ENCODE results near the gene TENT4A. TPM values are rescaled to one million over a fixed set of nuclear protein-coding genes. Genes with fewer than 3 reads are reported as not detected.

The TENT4A gene
- total RNA-seq, 4 donors from 2014 or later = 14.1 to 43.3 (median 27.2) TPM

DNA sequence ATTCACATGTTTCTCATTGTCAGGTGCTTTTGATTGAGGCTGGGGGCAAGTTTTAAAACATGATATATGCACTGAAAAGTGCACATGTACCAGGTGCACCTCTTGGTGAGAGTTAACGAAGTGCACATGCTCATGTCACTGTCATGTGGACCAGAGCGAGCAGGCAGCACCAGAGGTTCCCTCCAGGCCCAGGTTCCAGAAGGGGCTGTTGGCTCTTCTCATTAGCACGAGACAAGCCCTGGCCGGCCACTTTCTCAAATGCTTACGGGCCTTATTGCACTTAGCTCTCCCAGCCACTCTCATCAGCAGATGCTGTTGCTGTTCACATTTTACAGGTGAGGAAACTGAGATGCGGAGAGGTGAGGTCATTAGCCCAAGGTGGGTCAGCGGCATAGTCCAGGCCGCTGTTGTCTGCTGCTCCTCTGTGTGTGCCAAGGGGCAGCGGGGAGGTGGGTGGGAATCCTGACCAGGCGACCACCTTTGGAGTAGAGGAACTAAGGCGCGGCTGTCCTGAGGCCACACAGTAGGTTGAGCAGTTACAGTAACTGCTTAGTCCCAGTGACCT lies 27.4 kb downstream of the TENT4A start:
- no peak overlapping the region for H3K4me3 ChIP-seq
- intact Hi-C loops (cut with DNase I; ENCODE audit: low total_unique reads) = no loop called here
- no peaks in the 10 kb centered on the region for H3K27me3 ChIP-seq
- H3K36me3 ChIP-seq = no peaks in the 10 kb centered on the region
- no peaks in the 10 kb centered on the region for H3K9me3 ChIP-seq
- TF ChIP-seq POLR2A (IDR thresholded peaks at IDR 0.05) (no peak), CTCF (IDR thresholded peaks at IDR 0.05) (no peak)
- DNase-seq = no peak
- no peak overlapping the region for H3K27ac ChIP-seq
- H3K4me1 ChIP-seq = no peaks in the 10 kb centered on the region

DNA sequence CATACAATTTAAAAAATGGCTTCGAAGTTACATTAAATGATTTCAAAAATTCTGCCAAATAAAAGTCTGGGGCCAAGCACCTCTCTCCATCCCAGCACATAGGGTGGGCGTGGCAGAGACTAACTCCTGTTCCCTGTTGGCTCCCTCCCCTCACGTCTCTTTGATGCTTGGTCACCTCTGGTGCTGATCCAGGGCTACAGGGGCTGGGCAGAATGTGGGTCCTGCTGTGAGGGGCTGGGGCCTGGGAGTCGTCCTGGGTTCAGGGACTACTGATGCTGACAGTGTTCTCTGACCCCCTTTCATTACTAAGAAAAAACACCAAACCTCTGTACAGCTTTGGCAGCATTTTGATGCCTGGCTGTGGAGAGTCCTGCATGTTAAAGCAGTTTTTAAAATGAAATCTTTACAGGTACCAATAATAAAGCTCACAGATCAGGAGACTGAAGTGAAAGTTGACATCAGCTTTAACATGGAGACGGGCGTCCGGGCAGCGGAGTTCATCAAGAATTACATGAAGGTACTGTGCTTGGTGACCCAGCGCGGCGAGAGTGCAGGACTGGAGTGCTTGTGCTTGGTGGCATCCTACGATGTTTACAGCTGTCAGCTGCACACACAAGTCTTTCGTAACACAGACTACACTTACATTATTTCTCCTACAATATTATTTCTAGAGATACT lies 29.0 kb downstream of the TENT4A start:
- intact Hi-C loops (cut with DNase I; ENCODE audit: low total_unique reads) = no loop called here
- no peak for DNase-seq
- TF ChIP-seq POLR2A (IDR thresholded peaks at IDR 0.05) (no peak), CTCF (IDR thresholded peaks at IDR 0.05) (no peak)
- H3K4me3 ChIP-seq = no peak overlapping the region
- H3K4me1 ChIP-seq = no peaks in the 10 kb centered on the region
- no peaks in the 10 kb centered on the region for H3K27me3 ChIP-seq
- no peak overlapping the region for H3K27ac ChIP-seq
- no peaks in the 10 kb centered on the region for H3K36me3 ChIP-seq
- no peaks in the 10 kb centered on the region for H3K9me3 ChIP-seq

DNA sequence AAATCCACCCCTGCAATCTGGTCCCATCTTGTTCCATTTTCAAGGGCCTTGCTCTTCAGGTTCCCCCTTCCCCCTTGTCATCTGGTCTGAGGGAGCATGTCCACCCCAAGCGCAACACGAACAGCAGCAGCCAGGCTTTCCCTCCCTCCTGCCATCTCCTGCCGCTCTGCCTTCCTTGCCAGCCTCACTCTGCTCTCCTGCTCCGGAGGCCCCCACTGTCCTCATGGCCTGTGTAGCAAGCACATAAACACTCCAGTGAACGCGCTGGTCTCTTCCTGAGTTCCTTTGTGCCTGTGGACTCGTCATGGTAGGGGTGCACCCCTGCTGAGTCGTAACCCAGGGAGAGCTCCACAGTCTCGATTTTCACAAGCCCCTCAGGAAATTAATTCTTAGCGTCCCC lies 29.9 kb downstream of the TENT4A start:
- DNase-seq = no peak
- Histone ChIP-seq H3K4me1 (no peaks in the 10 kb centered on the region), H3K9me3 (no peaks in the 10 kb centered on the region), H3K36me3 (no peaks in the 10 kb centered on the region), H3K4me3 (no peak overlapping the region), H3K27me3 (no peaks in the 10 kb centered on the region), H3K27ac (no peak overlapping the region)
- intact Hi-C loops (cut with DNase I; ENCODE audit: low total_unique reads) = no loop called here
- TF ChIP-seq POLR2A (IDR thresholded peaks at IDR 0.05) (no peak), CTCF (IDR thresholded peaks at IDR 0.05) (no peak)

DNA sequence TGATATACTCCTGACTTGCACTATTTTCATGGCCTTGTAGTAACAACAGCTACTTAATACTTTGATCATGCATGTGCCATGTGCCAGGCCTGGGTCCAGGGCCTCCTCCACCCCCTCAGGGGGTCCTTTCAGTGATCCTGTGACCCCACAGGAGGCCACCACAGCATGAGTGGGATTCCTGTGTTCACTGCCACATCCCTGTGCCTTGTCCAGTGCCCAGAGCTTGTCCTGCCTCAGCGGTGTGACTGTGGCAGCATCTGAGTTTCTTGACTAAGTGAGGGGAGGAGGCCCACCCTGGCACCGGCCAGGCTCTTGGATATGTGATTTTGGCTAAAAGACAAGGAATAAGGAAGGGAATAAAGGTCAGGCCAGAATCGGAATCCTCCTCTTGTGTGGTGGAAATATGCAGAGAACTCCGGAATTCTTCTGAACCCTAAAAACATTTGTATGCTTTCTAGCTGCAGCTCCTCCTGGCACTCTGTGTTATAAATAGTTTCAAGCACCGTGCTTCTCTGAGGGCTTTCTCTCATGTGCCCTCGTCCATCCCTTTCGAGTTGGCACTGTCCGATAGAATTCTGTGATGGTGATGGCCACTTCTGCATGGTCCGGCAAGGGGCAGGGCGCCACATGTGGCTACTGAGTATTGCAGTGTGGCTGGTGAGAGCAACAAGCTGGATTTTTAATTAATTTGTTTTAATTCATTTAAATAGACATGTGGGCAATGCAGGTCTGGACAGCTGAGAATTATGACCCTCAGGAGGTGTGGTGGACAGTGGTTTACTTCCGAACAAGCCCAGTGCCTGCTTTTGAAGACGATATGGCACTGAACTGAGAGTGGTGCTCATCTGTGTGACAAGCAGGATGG lies 31.8 kb downstream of the TENT4A start:
- Histone ChIP-seq H3K4me1 (no peaks in the 10 kb centered on the region), H3K27me3 (no peaks in the 10 kb centered on the region), H3K4me3 (no peak overlapping the region), H3K36me3 (no peaks in the 10 kb centered on the region), H3K9me3 (no peaks in the 10 kb centered on the region), H3K27ac (no peak overlapping the region)
- TF ChIP-seq CTCF (IDR thresholded peaks at IDR 0.05) (no peak), POLR2A (IDR thresholded peaks at IDR 0.05) (no peak)
- no peak for DNase-seq
- intact Hi-C loops (cut with DNase I; ENCODE audit: low total_unique reads) = no loop called here

GRCh38 chr5:6745706-6746222 lies 32.5 kb downstream of the TENT4A start:
- H3K27me3 ChIP-seq = no peaks in the 10 kb centered on the region
- no peak overlapping the region for H3K27ac ChIP-seq
- no peaks in the 10 kb centered on the region for H3K4me1 ChIP-seq
- intact Hi-C loops (cut with DNase I; ENCODE audit: low total_unique reads) = no loop called here
- H3K4me3 ChIP-seq = no peak overlapping the region
- TF ChIP-seq CTCF (IDR thresholded peaks at IDR 0.05) (peak; percentile 59 to 81 (median 76)), POLR2A (IDR thresholded peaks at IDR 0.05) (no peak)
- H3K36me3 ChIP-seq = no peaks in the 10 kb centered on the region
- H3K9me3 ChIP-seq = no peaks in the 10 kb centered on the region
- no peak for DNase-seq
